ENCODE results near the gene CRACR2B.

CRACR2B gene

GRCh38 chr11:855330-855674, 27.6 kb downstream of the CRACR2B start:
- Histone ChIP-seq H3K9ac (ENCODE audit: low read length) (no peak overlapping the region), H3K36me3 (ENCODE audit: control insufficient read depth, insufficient read depth, low read length) (no peaks in the 10 kb centered on the region), H4K5ac (ENCODE audit: low read length) (no peak overlapping the region), H2AK5ac (ENCODE audit: low read length) (no peak overlapping the region), H3K4ac (ENCODE audit: low read depth, low read length) (no peak overlapping the region), H3K23ac (ENCODE audit: low read length) (no peak overlapping the region), H3K4me3 (ENCODE audit: low read length) (no peak overlapping the region), H4K8ac (ENCODE audit: low read depth, low read length) (no peak overlapping the region), H3K79me1 (ENCODE audit: low read length) (no peaks in the 10 kb centered on the region), H3K79me2 (ENCODE audit: control insufficient read depth, insufficient read depth, low read length) (no peaks in the 10 kb centered on the region), H2BK15ac (replicated peaks; ENCODE audit: low read depth) (no peak overlapping the region), H2BK5ac (ENCODE audit: low read length) (no peak overlapping the region), H3K4me1 (ENCODE audit: control insufficient read depth, low read depth, low read length) (no peaks in the 10 kb centered on the region), H3K4me2 (ENCODE audit: low read length) (no peak overlapping the region), H3K27ac (ENCODE audit: low read depth, low read length) (no peak overlapping the region), H3K56ac (ENCODE audit: low read length) (no peak overlapping the region), H3K27me3 (ENCODE audit: insufficient read depth, low read length, poor library complexity) (no peaks in the 10 kb centered on the region), H3K18ac (ENCODE audit: low read length) (no peak overlapping the region), H2BK120ac (ENCODE audit: low read depth, low read length) (no peak overlapping the region)
- no CpG with 5 or more reads among the region's 7 CpGs for WGBS (ENCODE audit: extremely low coverage, insufficient coverage, low lambda C conversion rate)
- DNase-seq: no peak

GRCh38 chr11:855796-856195, 28.1 kb downstream of the CRACR2B start:
- no CpG with 5 or more reads among the region's 12 CpGs for WGBS (ENCODE audit: extremely low coverage, insufficient coverage, low lambda C conversion rate)
- Histone ChIP-seq H3K36me3 (ENCODE audit: control insufficient read depth, insufficient read depth, low read length) (no peaks in the 10 kb centered on the region), H2BK5ac (ENCODE audit: low read length) (no peak overlapping the region), H3K4ac (ENCODE audit: low read depth, low read length) (no peak overlapping the region), H2AK5ac (ENCODE audit: low read length) (no peak overlapping the region), H4K8ac (ENCODE audit: low read depth, low read length) (no peak overlapping the region), H3K4me1 (ENCODE audit: control insufficient read depth, low read depth, low read length) (no peaks in the 10 kb centered on the region), H3K18ac (ENCODE audit: low read length) (no peak overlapping the region), H3K9ac (ENCODE audit: low read length) (no peak overlapping the region), H3K23ac (ENCODE audit: low read length) (no peak overlapping the region), H3K4me2 (ENCODE audit: low read length) (no peak overlapping the region), H3K27ac (ENCODE audit: low read depth, low read length) (no peak overlapping the region), H3K27me3 (ENCODE audit: insufficient read depth, low read length, poor library complexity) (no peaks in the 10 kb centered on the region), H2BK15ac (replicated peaks; ENCODE audit: low read depth) (no peak overlapping the region), H3K79me1 (ENCODE audit: low read length) (no peaks in the 10 kb centered on the region), H3K79me2 (ENCODE audit: control insufficient read depth, insufficient read depth, low read length) (no peaks in the 10 kb centered on the region), H4K5ac (ENCODE audit: low read length) (no peak overlapping the region), H3K4me3 (ENCODE audit: low read length) (no peak overlapping the region), H2BK120ac (ENCODE audit: low read depth, low read length) (no peak overlapping the region), H3K56ac (ENCODE audit: low read length) (no peak overlapping the region)
- DNase-seq: no peak

DNA sequence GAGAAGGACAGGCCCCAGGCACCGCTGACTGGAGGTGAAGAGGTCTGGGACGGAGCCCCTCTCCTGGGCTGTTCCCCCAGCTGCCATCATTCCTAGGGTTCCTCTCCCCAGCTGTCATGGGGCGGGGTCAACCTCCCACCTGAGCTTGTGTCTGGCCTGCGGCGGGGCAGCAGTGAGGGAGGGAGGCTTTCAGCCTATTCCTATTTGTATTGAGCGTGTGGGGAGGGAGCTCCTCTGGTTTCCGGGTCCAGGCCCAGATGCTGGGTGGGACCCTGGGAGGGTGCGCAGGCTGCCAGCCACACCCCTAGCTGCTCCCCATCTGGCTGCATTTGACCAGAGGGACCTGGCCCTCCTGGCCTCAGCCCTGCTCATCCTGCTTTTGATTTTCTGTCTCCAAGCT, 28.7 kb downstream of the CRACR2B start:
- H3K27me3 ChIP-seq (ENCODE audit: insufficient read depth, low read length, poor library complexity): no peaks in the 10 kb centered on the region
- no peak overlapping the region for H4K8ac ChIP-seq (ENCODE audit: low read depth, low read length)
- no peak overlapping the region for H2BK15ac ChIP-seq (replicated peaks; ENCODE audit: low read depth)
- no peak overlapping the region for H3K4me3 ChIP-seq (ENCODE audit: low read length)
- no peak overlapping the region for H2AK5ac ChIP-seq (ENCODE audit: low read length)
- WGBS (ENCODE audit: extremely low coverage, insufficient coverage, low lambda C conversion rate): no CpG with 5 or more reads among the region's 8 CpGs
- no peaks in the 10 kb centered on the region for H3K36me3 ChIP-seq (ENCODE audit: control insufficient read depth, insufficient read depth, low read length)
- H3K18ac ChIP-seq (ENCODE audit: low read length): no peak overlapping the region
- H3K27ac ChIP-seq (ENCODE audit: low read depth, low read length): no peak overlapping the region
- H3K4me2 ChIP-seq (ENCODE audit: low read length): no peak overlapping the region
- no peak overlapping the region for H3K23ac ChIP-seq (ENCODE audit: low read length)
- no peaks in the 10 kb centered on the region for H3K4me1 ChIP-seq (ENCODE audit: control insufficient read depth, low read depth, low read length)
- H3K56ac ChIP-seq (ENCODE audit: low read length): no peak overlapping the region
- no peak overlapping the region for H4K5ac ChIP-seq (ENCODE audit: low read length)
- no peak overlapping the region for H2BK120ac ChIP-seq (ENCODE audit: low read depth, low read length)
- H3K9ac ChIP-seq (ENCODE audit: low read length): no peak overlapping the region
- H3K79me1 ChIP-seq (ENCODE audit: low read length): no peaks in the 10 kb centered on the region
- no peaks in the 10 kb centered on the region for H3K79me2 ChIP-seq (ENCODE audit: control insufficient read depth, insufficient read depth, low read length)
- no peak overlapping the region for H2BK5ac ChIP-seq (ENCODE audit: low read length)
- DNase-seq: no peak
- H3K4ac ChIP-seq (ENCODE audit: low read depth, low read length): no peak overlapping the region

- H3K4me3 ChIP-seq (ENCODE audit: low read length): no peak overlapping the region
- no peaks in the 10 kb centered on the region for H3K4me1 ChIP-seq (ENCODE audit: control insufficient read depth, low read depth, low read length)
- H3K4me2 ChIP-seq (ENCODE audit: low read length): no peak overlapping the region
- H3K4ac ChIP-seq (ENCODE audit: low read depth, low read length): no peak overlapping the region
- H3K9ac ChIP-seq (ENCODE audit: low read length): no peak overlapping the region
- H3K36me3 ChIP-seq (ENCODE audit: control insufficient read depth, insufficient read depth, low read length): no peaks in the 10 kb centered on the region
- no peaks in the 10 kb centered on the region for H3K79me2 ChIP-seq (ENCODE audit: control insufficient read depth, insufficient read depth, low read length)
- no peak overlapping the region for H2BK15ac ChIP-seq (replicated peaks; ENCODE audit: low read depth)
- H3K79me1 ChIP-seq (ENCODE audit: low read length): no peaks in the 10 kb centered on the region
- no peaks in the 10 kb centered on the region for H3K27me3 ChIP-seq (ENCODE audit: insufficient read depth, low read length, poor library complexity)
- H3K18ac ChIP-seq (ENCODE audit: low read length): no peak overlapping the region
- no peak for DNase-seq
- no CpG with 5 or more reads among the region's 27 CpGs for WGBS (ENCODE audit: extremely low coverage, insufficient coverage, low lambda C conversion rate)
- no peak overlapping the region for H3K23ac ChIP-seq (ENCODE audit: low read length)
- no peak overlapping the region for H3K27ac ChIP-seq (ENCODE audit: low read depth, low read length)
- no peak overlapping the region for H4K8ac ChIP-seq (ENCODE audit: low read depth, low read length)
- no peak overlapping the region for H3K56ac ChIP-seq (ENCODE audit: low read length)
- no peak overlapping the region for H4K5ac ChIP-seq (ENCODE audit: low read length)
- H2AK5ac ChIP-seq (ENCODE audit: low read length): no peak overlapping the region
- H2BK5ac ChIP-seq (ENCODE audit: low read length): no peak overlapping the region
- H2BK120ac ChIP-seq (ENCODE audit: low read depth, low read length): no peak overlapping the region
Observed at GRCh38 chr11:858053-858761, 30.5 kb downstream of the CRACR2B start.

- H3K18ac ChIP-seq (ENCODE audit: low read length): no peak overlapping the region
- H2BK15ac ChIP-seq (replicated peaks; ENCODE audit: low read depth): no peak overlapping the region
- no peak overlapping the region for H4K8ac ChIP-seq (ENCODE audit: low read depth, low read length)
- H3K4me3 ChIP-seq (ENCODE audit: low read length): no peak overlapping the region
- no peak overlapping the region for H3K27ac ChIP-seq (ENCODE audit: low read depth, low read length)
- no peak overlapping the region for H3K23ac ChIP-seq (ENCODE audit: low read length)
- H2BK120ac ChIP-seq (ENCODE audit: low read depth, low read length): no peak overlapping the region
- DNase-seq: no peak
- no peaks in the 10 kb centered on the region for H3K79me2 ChIP-seq (ENCODE audit: control insufficient read depth, insufficient read depth, low read length)
- H3K36me3 ChIP-seq (ENCODE audit: control insufficient read depth, insufficient read depth, low read length): no peaks in the 10 kb centered on the region
- no peak overlapping the region for H3K56ac ChIP-seq (ENCODE audit: low read length)
- no CpG with 5 or more reads among the region's 37 CpGs for WGBS (ENCODE audit: extremely low coverage, insufficient coverage, low lambda C conversion rate)
- no peak overlapping the region for H2BK5ac ChIP-seq (ENCODE audit: low read length)
- no peak overlapping the region for H2AK5ac ChIP-seq (ENCODE audit: low read length)
- H3K4me1 ChIP-seq (ENCODE audit: control insufficient read depth, low read depth, low read length): no peaks in the 10 kb centered on the region
- H3K4me2 ChIP-seq (ENCODE audit: low read length): no peak overlapping the region
- no peak overlapping the region for H3K4ac ChIP-seq (ENCODE audit: low read depth, low read length)
- H3K79me1 ChIP-seq (ENCODE audit: low read length): no peaks in the 10 kb centered on the region
- H3K9ac ChIP-seq (ENCODE audit: low read length): no peak overlapping the region
- no peaks in the 10 kb centered on the region for H3K27me3 ChIP-seq (ENCODE audit: insufficient read depth, low read length, poor library complexity)
- H4K5ac ChIP-seq (ENCODE audit: low read length): no peak overlapping the region
Observed at GRCh38 chr11:858762-859339, 31.1 kb downstream of the CRACR2B start.

Data from mesendoderm (in vitro differentiated cells).